ENCODE measurements around the gene RHOD.

RHOD gene

DNA sequence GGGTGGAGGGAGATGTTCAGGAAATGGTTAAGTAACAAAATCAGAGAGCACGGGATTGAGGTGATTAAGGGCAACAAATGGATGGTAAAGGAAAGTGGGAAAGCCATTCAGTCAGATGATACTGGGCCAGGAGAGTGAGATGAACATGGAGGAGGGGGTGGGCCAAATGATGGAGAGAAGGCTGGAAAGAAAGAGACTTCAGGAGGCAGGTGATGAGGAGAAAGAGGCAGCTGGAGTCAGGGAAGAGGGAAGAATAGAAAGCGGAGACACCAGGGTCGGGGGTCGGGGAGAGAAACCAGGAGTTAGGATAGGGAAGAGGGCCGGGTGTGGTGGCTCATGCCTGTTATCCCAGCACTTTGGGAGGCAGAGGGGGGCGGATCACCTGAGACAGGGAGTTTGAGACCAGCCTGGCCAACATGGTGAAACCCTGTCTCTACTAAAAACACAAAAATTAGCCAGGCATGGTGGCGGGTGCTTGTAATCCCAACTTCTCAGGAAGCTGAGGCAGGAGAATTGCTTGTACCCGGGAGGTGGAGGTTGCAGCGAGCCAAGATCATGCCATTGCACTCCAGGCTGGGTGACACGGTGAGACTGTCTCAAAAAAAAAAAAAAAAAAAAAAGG is 57.7 kb downstream of the RHOD start:
- DNase-seq (ENCODE audit: low spot score), result no peak

DNA sequence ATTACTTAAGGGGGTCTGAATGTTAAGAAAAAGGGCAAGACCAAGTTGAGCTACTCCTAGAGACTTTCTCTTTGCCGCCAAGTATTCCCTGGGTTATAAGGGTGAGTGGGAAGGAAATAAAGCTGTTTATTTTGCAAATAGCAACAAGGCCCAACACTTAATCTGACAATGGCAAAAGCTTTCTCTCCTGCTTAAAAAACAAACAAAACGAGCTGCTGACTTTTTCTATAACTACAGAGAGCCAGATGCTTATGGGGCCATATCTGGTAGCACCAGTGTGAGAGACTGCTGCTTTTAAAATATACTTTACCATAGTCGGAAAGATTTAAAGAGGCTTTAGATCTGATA is 60.1 kb downstream of the RHOD start:
- DNase-seq (ENCODE audit: low spot score), result no peak

DNA sequence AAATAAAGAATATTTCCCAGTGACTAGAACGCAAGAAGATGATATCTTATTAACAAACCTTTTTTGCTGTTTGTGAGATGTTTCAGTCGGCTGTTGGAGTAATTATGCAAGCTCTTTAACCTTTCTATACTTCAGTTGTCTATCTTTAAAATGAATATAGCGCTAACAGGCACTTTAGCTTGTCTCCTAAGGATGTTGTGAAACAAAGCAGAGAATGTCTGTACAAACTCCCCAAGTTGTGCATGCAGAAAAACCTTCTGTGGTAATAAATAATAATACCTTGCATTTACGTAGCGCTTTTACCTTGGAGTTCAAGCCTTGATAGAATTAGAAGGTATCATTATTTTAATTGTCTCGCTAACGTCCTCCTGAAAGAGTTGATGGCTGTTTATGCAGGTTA is 60.5 kb downstream of the RHOD start:
- DNase-seq (ENCODE audit: low spot score), result no peak

GRCh38 chr11:67117672-67118180 is 61.1 kb downstream of the RHOD start:
- no peak for DNase-seq (ENCODE audit: low spot score)

DNA sequence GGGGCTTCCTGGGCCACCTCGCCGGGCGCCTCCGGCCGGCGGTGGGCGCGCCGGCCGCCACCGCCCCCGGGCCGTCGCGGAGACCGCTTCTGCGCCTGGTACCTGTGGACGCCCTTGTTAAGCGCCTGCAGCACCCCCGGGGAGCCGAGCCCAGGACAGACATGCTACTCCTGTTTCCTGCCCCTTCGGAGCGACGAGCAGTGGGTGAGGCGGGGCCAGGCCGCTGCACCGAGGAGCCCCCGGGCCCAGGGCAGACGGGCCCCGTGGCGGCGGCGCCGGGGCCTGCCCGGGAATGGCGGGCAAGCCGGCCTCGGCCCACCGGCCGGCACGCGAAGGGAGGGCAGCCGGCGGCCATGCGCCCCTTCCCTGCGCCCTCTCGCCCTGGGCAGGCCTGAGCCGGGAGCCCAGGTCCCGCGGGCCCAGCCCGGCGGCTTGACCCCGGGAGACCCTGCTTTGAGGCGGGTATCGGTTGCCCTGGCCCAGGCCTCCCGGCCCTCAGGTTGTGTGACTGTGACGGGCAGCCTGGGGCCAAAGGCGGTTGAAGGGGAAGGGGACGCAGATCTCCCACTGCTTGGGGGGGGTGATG is 61.6 kb downstream of the RHOD start:
- no peak for DNase-seq (ENCODE audit: low spot score)

DNA sequence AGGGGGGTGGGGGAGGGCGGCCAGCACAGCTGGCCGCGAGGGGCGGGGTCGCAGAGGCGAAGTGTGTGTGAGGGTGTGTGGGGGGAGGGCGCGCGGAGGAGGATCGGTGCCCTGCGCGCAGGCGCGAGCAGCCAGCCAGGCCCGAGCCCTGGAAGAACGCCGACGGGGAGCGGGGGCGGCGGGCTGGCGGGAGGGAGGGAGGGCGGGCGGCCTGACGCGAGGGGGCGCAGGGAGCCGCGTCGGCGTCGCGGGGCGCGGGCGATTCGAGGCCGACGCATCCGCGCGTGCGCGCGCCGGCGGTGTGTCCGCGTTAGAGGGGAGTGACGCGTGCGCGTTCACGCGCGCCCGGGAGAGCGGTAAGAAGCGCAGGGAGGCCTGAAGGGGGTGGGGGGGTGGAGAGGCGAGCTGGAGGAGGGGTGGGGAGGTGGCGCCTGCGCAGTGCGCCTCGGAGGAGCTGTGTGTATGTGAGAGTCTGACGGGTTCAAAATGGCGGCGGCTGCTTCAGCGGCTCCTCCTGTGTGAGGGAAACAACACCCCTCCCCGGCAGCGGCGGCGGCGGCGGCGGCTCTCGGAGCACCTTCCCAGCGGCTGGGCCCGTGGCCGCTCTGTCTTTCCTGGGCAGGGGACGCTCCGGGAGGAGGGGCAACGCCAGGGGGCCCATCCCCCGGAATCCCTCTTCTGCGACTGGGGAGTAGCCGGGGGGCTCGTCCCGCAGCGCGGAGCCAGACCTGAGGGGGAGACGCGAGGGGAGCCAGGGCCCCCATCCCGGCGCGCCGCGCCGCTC is 62.3 kb downstream of the RHOD start, which contains the start of gene KDM2A:
KDM2A (plus strand) TSS at position 463 of the 784 bp plus-strand sequence. CDS start 2,054 bp downstream, outside the sequence.
- peak; percentile 97 for DNase-seq (ENCODE audit: low spot score)

DNA sequence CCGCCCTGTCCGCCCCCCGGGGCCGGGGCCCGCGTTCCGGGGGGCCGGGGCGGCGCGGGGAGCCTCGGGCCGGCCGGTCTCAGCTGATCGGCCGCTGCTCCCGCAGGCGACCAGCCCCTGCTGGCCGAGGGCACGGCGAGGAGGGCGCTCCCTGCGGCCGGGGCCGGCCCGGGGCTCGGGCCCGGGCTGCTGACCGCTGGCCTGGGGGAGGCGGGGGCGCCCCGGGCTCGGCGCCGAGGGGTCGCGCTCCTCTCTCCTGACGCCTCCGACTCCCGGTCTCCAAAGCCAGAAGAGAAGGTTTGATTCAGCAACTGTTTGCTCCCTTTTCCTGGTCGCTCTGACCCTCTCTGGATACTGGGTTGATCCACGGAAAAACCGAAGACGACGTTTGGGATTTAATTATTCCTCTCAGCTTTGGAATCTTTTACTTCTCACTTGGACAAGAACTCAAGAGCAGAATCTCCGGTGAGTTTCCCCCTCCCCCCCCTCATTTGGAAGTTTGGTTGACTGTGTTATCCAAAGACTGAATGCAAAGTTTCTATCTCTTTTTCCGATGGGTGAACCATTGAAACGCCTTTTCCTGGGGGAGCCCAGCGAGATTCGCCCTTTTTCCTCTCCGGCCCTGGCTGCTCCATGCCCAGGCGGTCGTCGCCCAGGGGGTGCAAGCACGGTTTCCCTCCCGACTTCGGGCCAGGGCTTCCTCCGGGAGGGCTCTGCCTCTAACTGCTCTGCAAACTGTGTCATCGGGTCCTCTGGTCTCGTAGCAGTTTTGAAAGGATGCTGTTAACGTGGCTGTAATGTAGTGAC is 63.1 kb downstream of the RHOD start:
- DNase-seq (ENCODE audit: low spot score), result no peak

DNA sequence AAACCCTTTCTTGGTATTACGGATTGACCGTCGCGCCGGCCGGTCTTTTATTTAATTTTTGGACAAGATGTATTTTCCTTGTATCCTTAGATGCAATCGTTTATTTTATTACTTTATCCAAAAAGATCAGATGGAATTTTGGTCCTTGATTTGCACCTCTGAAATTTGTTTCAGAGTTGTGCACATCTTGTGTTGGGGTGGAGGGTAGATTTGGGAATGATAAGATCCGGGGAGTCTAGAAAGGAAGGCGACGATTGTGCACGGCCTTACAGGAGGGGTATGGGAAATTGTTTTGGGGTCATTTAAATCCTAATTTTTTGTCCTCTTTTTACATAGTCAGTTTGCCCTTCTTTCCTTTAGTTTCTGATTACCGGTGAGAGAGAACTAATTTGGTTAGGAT is 63.8 kb downstream of the RHOD start:
- no peak for DNase-seq (ENCODE audit: low spot score)

DNA sequence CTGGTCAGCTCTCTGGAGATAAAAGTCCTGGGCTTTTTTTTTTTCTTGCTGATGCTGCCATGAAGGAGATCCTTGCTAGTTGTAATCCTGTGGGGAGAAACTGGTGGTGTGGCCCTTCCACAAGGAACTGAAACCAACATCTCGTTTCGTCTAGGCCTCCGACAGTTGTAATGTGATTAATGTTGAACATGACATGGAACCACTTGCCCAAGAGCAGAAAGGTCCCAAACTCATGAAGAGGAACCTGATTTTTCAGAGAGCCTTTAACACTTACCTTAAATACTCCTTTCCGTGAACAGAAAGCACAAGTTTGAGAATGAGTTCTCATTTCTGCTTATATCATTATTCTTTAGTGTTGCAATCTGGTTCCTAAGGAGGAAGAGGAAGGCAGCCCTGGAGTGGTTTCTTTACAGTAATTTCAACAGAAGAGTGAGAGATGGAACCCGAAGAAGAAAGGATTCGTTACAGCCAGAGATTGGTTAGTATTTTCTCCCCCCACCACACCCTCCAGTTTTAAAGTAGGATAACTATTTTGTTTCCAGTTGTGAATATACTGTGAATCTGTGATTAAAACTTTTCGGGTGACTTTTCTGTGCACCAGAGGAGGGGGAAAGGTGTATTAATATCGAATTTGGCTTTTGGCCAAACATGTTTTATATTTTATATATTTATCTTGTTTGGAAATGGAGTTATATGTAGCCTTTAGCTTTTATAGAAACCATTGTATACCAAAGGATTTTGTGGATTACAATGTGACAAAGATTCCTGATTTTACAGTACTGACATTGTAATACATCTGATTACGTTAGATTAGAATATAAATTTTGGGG is 64.4 kb downstream of the RHOD start:
- no peak for DNase-seq (ENCODE audit: low spot score)
